K562 (cell line): Measurements from ENCODE around the gene SLC16A9. TPM values are rescaled to one million over a fixed set of nuclear protein-coding genes. Genes with fewer than 3 reads are reported as not detected.

Source experiments
- BRD9 ChIP-seq: fragments of 450-650 bp; IDR thresholded peaks from 2 replicates; pipeline ENCODE4 v1.6.1; 2018; ENCODE audit warnings: low read depth; ENCODE audit not compliant: partially characterized antibody
- CBX3 ChIP-seq, 2 experiments: IDR thresholded peaks; 1 replicate in 1 of 2; 2 replicates in 1 of 2; pipeline ENCODE4 v1.6.1; 2012; ENCODE audit warnings: inconsistent platforms in 2 of 2, low read length in 2 of 2, borderline replicate concordance in 1 of 2, control low read depth in 1 of 2
- EGR1 ChIP-seq: fragments of 450-650 bp; conservative IDR thresholded peaks from 2 replicates; pipeline ENCODE4 v1.6.1; 2017; ENCODE audit warnings: mild to moderate bottlenecking
- GMEB1 ChIP-seq: fragments of 250-450 bp; sonication (Bioruptor Pico); IDR thresholded peaks from 2 replicates; pipeline ENCODE4 v1.4.0; 2020; ENCODE audit warnings: mild to moderate bottlenecking
- PCBP1 ChIP-seq: fragments of 200-400 bp; formaldehyde crosslinking; IDR thresholded peaks from 2 replicates; pipeline ENCODE4 v1.6.1; 2018; ENCODE audit warnings: mild to moderate bottlenecking, low read depth, low read length; ENCODE audit not compliant: poor library complexity, severe bottlenecking
- PYGO2 ChIP-seq: fragments of 450-650 bp; IDR thresholded peaks from 2 replicates; pipeline ENCODE4 v1.6.1; 2016; ENCODE audit warnings: mild to moderate bottlenecking, missing genetic modification characterization, moderate library complexity, missing compliant biosample characterization
- RNF2 ChIP-seq: sonication (generic); IDR thresholded peaks from 2 replicates; pipeline ENCODE4 v1.6.1; 2016
- SMARCB1 ChIP-seq: IDR thresholded peaks from 2 replicates; pipeline ENCODE4 v1.6.1; 2011; ENCODE audit warnings: improper control_type of control experiment, low read depth; ENCODE audit not compliant: insufficient read length
- ZKSCAN3 ChIP-seq: fragments of 250-450 bp; sonication (Bioruptor Pico); IDR thresholded peaks from 2 replicates; pipeline ENCODE4 v1.4.0; 2020
- ZNF696 ChIP-seq: fragments of 250-450 bp; sonication (Bioruptor Pico); conservative IDR thresholded peaks from 2 replicates; pipeline ENCODE4 v1.4.0; 2020; ENCODE audit warnings: mild to moderate bottlenecking, moderate library complexity
- polyA plus RNA-seq, 8 experiments: library from polyadenylated mRNA; depleted of rRNA in 4 of 8; stranded (reverse) in 5 of 8; unstranded in 3 of 8; fragments of >200 nt; fragmentation: Nextera tagmentation in 2 of 8; fragmentation: Illumina TruSeq in 1 of 8; extraction: Ambion mirVana in 2 of 8; extraction: Trizol in 1 of 8; gene quantifications; 2 replicates each; pipeline versions ENCODE4 v1.2.1 to v1.2.3, GENCODE V29; 2011 to 2014; ENCODE audit warnings: inconsistent platforms in 1 of 8, missing spikeins in 1 of 8
- total RNA-seq, 7 experiments: library from RNA; depleted of rRNA in 6 of 7; stranded (reverse); fragments of >200 nt in 6 of 7; fragmentation: Illumina TruSeq in 2 of 7; extraction: Trizol in 2 of 7; gene quantifications; 2 replicates each; pipeline versions ENCODE4 v1.2.1 to v1.2.3, GENCODE V29; 2011 to 2021; ENCODE audit warnings: low replicate concordance in 1 of 7
- TF ChIP-seq, protein P1 (sequence below), 2 experiments: IDR thresholded peaks in 1 of 2; conservative IDR thresholded peaks in 1 of 2; 2 replicates each; pipeline ENCODE4 v1.6.1; 2016; ENCODE audit warnings: low read depth in 2 of 2, mild to moderate bottlenecking in 1 of 2, missing compliant biosample characterization in 1 of 2, missing genetic modification characterization in 1 of 2, moderate library complexity in 1 of 2

SLC16A9 gene
- total and polyA plus RNA-seq, 9 of the 15 experiments (the other 6 are each of a cell fraction or from before 2014, with no cell fraction given) = 0.90 to 6.4 (median 2.1) TPM

GRCh38 chr10:59750155-59750945 lies 40.7 kb upstream of the SLC16A9 start (continued):
- TF ChIP-seq, protein P1, sequence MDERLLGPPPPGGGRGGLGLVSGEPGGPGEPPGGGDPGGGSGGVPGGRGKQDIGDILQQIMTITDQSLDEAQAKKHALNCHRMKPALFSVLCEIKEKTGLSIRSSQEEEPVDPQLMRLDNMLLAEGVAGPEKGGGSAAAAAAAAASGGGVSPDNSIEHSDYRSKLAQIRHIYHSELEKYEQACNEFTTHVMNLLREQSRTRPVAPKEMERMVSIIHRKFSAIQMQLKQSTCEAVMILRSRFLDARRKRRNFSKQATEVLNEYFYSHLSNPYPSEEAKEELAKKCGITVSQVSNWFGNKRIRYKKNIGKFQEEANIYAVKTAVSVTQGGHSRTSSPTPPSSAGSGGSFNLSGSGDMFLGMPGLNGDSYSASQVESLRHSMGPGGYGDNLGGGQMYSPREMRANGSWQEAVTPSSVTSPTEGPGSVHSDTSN (CRISPR knock-in tag; IDR thresholded peaks at IDR 0.05; ENCODE audit: low read depth) = no peak
- TF ChIP-seq, protein P1 (tag; conservative IDR thresholded peaks at IDR 0.05; ENCODE audit: low read depth) = no peak
- no peak for TF ChIP-seq BRD9
- no peak for TF ChIP-seq ZKSCAN3 (CRISPR knock-in tag)
- no peak for TF ChIP-seq SMARCB1
- TF ChIP-seq ZNF696 = no peak
- TF ChIP-seq CBX3 (IDR thresholded peaks at IDR 0.05; ENCODE audit: borderline replicate concordance in 1 of 2, low read length in 2 of 2) = no peak
- TF ChIP-seq EGR1 = no peak
- no peak for TF ChIP-seq RNF2
- no peak for TF ChIP-seq PCBP1
- no peak for TF ChIP-seq GMEB1 (CRISPR knock-in tag)
- TF ChIP-seq PYGO2 (tag) = no peak
